GM19035 (cell line): Measurements from ENCODE around the gene GPR141.
A peak's percentile ranks its signal among the peaks of the same experiment; 100 is the strongest.

ENCODE experiments used
- ATAC-seq: cut with Tn5 transposase; IDR thresholded peaks from one replicate; pipeline ENCODE4 v1.9.1; 2021; ENCODE audit not compliant: unreplicated experiment

The GPR141 gene

GRCh38 chr7:37683246-37684120, at the start of gene GPR141:
GPR141 (plus strand) TSS chr7:37683766; CDS start chr7:37740394, 56,628 bp downstream.
- peak; percentile 89 for ATAC-seq

GRCh38 chr7:37635346-37635745, 48.2 kb upstream of the GPR141 start:
- ATAC-seq, result no peak

GRCh38 chr7:37642028-37642540, 41.5 kb upstream of the GPR141 start:
- no peak for ATAC-seq

GRCh38 chr7:37643876-37644275, 39.7 kb upstream of the GPR141 start:
- no peak for ATAC-seq

GRCh38 chr7:37645282-37646050, 38.1 kb upstream of the GPR141 start:
- no peak for ATAC-seq

- ATAC-seq, result peak; percentile 90
Observed at GRCh38 chr7:37656913-37657530, 26.5 kb upstream of the GPR141 start.

- no peak for ATAC-seq
Observed at GRCh38 chr7:37657816-37658215, 25.8 kb upstream of the GPR141 start.

GRCh38 chr7:37659971-37660565, 23.5 kb upstream of the GPR141 start:
- no peak for ATAC-seq

- no peak for ATAC-seq
Observed at GRCh38 chr7:37660614-37661013, 23.0 kb upstream of the GPR141 start.

- no peak for ATAC-seq
Observed at GRCh38 chr7:37663693-37664092, 19.9 kb upstream of the GPR141 start.

- no peak for ATAC-seq
Observed at GRCh38 chr7:37665352-37666022, 18.1 kb upstream of the GPR141 start.

- no peak for ATAC-seq
Observed at GRCh38 chr7:37666026-37666799, 17.4 kb upstream of the GPR141 start.

- ATAC-seq, result no peak
Observed at GRCh38 chr7:37669818-37670217, 13.7 kb upstream of the GPR141 start.

- no peak for ATAC-seq
Observed at GRCh38 chr7:37670436-37670835, 13.1 kb upstream of the GPR141 start.

GRCh38 chr7:37671876-37672275, 11.7 kb upstream of the GPR141 start:
- no peak for ATAC-seq

- no peak for ATAC-seq
Observed at GRCh38 chr7:37672926-37673325, 10.6 kb upstream of the GPR141 start.

GRCh38 chr7:37673523-37673922, 10.0 kb upstream of the GPR141 start:
- no peak for ATAC-seq

GRCh38 chr7:37674531-37674930, 9.0 kb upstream of the GPR141 start:
- no peak for ATAC-seq

GRCh38 chr7:37675749-37676148, 7.8 kb upstream of the GPR141 start:
- no peak for ATAC-seq

GRCh38 chr7:37684927-37685326, 1.4 kb downstream of the GPR141 start:
- ATAC-seq, result no peak
